GM12891 (cell line): ENCODE results near the gene LRRC4B.

Experiments used
- POLR2A ChIP-seq: IDR thresholded peaks from 2 replicates; pipeline ENCODE4 v1.6.1; 2011; ENCODE audit warnings: low read depth, low read length, control low read depth
- POLR2AphosphoS5 ChIP-seq: IDR thresholded peaks from 2 replicates; pipeline ENCODE4 v1.6.1; 2011; ENCODE audit warnings: low read depth, low read length, control low read depth

GRCh38 chr19:50542943-50543342 lies 25.3 kb downstream of the LRRC4B start:
- no peak for TF ChIP-seq POLR2AphosphoS5
- TF ChIP-seq POLR2A, result no peak
